Tibial nerve (tissue), 4 donors: Measurements from ENCODE around the gene DIP2A.

Source experiments
- EP300 ChIP-seq, 2 donors: sonication (generic); formaldehyde crosslinking; IDR thresholded peaks; one replicate each; pipeline ENCODE4 v1.6.1; 2017; ENCODE audit warnings: antibody characterized with exemption in 2 of 2, mild to moderate bottlenecking in 1 of 2
- TF ChIP-seq, protein P1 (sequence below), 5 experiments: fragments of 200-600 bp in 3 of 5; fragments of 450-650 bp in 2 of 5; sonication (generic) in 3 of 5; IDR thresholded peaks; one replicate each; pipeline ENCODE4 v1.5.1; 2016 to 2019; ENCODE audit warnings: antibody characterized with exemption in 5 of 5, mild to moderate bottlenecking in 3 of 5, moderate library complexity in 2 of 5

DNA sequence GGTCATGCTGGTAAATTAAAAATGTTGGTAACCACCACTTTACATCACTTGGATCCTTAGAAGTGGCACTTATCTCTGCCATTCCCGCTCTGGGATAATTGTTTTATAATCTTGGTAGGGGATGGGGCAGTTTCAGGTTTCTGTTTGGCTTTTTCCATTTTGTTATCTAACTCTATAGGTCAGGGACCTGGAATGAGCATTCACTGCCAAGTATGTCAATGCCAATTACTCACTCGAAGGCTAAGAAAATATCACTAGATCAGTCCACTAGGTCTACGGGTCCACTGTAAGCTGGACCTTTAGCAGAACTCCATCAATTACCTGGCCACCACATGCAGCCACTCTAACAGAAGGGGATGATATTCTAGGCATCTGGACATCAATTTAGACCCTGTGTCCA is 4.5 kb upstream of the DIP2A start:
- TF ChIP-seq, protein P1, sequence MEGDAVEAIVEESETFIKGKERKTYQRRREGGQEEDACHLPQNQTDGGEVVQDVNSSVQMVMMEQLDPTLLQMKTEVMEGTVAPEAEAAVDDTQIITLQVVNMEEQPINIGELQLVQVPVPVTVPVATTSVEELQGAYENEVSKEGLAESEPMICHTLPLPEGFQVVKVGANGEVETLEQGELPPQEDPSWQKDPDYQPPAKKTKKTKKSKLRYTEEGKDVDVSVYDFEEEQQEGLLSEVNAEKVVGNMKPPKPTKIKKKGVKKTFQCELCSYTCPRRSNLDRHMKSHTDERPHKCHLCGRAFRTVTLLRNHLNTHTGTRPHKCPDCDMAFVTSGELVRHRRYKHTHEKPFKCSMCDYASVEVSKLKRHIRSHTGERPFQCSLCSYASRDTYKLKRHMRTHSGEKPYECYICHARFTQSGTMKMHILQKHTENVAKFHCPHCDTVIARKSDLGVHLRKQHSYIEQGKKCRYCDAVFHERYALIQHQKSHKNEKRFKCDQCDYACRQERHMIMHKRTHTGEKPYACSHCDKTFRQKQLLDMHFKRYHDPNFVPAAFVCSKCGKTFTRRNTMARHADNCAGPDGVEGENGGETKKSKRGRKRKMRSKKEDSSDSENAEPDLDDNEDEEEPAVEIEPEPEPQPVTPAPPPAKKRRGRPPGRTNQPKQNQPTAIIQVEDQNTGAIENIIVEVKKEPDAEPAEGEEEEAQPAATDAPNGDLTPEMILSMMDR (IDR thresholded peaks at IDR 0.05): no peak
- no peak for TF ChIP-seq EP300 (IDR thresholded peaks at IDR 0.05)
